ENCODE results near the gene CPN2.

The CPN2 gene

GRCh38 chr3:194381460-194381875, 30.3 kb upstream of the CPN2 start:
- DNase-seq (ENCODE audit: low spot score), result no peak

GRCh38 chr3:194380326-194380725, 29.2 kb upstream of the CPN2 start:
- no peak for DNase-seq (ENCODE audit: low spot score)

DNA sequence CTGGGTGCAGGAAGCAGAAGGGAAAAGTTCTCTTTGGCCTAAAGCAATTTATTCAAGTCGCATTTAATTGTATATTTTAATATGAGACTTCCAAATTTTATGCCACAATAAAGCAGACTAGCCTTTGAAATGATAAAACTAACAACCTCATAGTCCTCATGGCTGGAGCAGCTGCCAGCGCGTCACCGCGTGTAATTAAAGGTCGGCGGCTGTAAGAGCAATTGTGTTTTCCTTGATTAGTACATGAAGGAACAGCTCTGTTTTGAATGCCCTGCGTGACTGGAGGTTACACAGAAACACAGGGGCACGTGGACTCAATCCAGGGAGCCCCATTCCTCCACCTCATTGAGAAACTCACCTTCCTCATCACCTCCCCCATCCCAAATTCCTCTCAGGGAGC, 28.5 kb upstream of the CPN2 start:
- DNase-seq (ENCODE audit: low spot score), result no peak

DNA sequence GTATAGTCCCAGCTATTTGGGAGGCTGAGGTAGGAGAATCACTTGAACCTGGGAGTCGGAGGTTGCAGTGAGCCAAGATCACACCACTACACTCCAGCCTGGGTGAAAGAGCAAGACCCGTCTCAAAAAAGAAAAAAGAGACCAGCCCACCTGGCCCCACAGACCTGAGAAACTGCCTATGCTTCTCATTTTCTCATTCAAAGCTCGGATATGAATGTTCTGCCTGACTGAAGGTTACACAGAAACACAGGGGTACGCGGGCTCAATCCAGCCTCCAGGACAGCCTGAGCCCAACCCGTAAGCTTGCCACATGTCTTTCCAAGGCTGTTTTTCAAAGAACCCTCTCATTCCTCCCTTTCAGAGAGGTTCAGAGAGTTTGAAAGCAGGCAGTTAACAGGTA, 28.1 kb upstream of the CPN2 start:
- DNase-seq (ENCODE audit: low spot score), result no peak

DNA sequence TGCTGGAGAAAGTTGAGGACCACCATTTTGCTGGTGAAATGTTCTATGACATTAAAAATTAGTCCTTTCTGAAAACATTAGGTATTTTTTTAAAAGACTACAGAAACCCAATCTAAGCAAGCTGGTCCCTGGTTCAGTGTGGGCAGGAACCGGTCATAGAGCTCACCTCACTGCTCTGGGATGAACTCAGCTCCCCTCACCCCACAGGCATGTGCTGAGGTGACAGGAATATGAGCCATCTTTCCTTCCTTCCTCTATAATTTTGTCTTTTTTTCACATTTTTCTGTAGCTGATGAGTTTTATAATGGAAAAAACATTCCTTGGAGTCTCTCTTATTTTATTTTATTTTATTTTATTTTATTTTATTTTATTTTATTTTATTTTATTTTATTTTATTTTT, 26.6 kb upstream of the CPN2 start:
- DNase-seq (ENCODE audit: low spot score), result no peak

GRCh38 chr3:194376241-194376560, 25.1 kb upstream of the CPN2 start:
- DNase-seq (ENCODE audit: low spot score), result no peak

DNA sequence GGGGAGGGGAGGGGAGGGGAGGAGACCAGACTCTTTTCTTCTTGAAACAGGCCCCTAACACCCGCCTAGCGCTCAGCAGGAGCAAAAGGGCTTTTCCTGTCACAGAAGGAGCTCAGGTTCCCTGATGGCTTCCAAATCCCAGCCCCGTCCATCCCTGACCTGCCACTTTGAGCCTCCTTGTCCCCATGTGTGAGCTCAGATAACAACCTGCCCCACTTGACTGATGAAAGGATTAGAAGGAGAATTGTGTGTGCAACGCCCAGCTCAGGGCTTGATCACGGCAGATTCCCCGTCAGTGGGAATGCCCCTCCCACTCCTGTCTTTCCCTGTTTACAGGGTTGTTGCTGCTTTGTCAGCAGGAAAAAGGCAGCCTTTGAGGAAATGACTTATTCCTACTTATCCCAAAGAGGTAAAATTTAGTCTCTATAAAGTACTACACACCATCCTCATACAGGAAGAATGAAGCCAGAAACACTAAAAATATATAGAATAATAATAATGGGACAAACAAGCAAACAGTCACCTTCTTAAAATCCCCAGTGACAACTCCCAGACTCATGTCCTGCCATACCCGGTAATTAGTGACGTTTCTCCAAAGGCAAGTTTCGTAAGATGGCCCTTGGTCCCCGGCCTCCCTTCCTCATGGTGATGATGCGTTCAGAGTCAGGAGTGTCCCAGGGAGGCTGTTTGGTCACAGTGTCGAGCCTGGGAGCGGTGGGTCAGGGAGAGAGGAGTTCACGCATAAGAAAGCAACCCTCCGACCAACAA, 24.5 kb upstream of the CPN2 start:
- no peak for DNase-seq (ENCODE audit: low spot score)

DNA sequence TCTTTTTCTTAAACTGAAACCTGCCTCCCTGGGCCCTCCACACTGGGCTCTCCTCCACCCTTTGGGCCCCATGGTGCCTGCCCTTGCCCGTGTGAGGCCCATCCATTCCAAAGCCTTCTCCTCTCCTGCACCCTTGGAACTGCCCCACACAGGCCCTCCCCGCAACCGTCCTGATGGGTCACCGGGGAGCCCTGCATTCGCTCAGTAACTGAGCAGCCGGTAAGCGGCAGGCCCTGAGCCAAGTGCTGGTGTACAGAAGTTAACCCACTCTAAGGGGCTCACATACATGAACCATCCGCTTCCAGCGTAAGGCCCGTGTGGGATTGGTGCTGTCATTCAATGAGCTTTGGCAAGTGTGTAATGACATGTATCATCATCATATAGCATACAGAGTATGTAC, 23.8 kb upstream of the CPN2 start:
- no peak for DNase-seq (ENCODE audit: low spot score)

DNA sequence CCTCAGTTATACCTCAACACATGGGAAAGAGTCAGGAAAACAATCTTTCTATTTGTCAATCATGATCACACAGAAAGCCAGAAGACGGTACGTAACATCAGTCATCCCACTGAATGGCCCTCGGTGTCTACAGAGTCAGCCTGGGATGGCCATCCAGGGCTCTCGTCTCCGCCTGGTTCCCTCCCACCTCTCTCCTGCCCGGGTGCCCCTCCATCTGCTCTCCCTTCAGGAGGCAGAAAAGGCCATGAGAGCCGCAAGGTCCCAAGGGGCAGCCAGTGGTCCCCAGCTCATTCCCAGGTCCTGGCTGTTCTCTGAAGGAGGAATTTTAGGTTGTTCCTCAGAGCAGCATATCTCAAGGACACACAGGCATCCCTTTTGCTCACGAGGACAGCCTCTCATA, 22.8 kb upstream of the CPN2 start:
- DNase-seq (ENCODE audit: low spot score), result no peak

GRCh38 chr3:194373028-194373427, 21.9 kb upstream of the CPN2 start:
- DNase-seq (ENCODE audit: low spot score), result no peak

- DNase-seq (ENCODE audit: low spot score), result no peak
Measured at GRCh38 chr3:194370753-194371152, 19.6 kb upstream of the CPN2 start.

DNA sequence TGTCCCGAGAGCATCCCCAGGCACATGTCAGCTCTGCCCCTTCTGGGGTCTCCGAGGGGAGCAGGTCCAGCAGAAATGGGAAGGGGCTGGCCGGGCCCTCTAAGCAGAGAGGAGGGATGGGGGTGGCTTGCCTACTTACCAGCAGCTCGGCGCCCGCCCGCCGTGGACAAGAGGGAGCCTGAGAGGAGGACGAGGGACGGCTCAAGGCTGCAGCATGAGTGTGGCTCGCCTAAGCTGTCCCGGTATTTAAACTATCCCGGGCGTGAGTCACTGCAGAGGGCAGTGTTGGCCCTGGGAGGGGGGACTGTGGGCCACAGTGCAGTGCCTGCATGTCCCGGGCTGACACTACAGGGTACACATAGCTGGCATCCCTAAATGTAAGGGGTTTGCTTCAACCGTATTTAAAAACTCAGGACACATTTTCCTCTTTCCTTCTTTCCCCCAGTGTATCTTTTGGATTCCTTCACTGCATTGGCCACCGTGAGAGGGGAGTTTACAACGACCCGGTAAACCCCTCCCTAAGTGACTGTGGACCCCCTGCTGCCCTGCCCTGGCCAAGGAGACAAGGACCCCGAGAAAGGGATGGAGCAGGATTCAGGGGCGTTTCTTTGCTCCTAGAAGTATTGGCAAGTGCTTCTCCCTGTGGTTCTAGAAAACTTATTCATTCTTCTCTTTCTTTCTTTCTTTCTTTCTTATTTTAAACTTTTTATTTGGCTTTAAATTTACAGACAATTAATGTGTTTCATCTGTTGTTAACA, 18.6 kb upstream of the CPN2 start, which contains the start of gene LRRC15:
LRRC15 (minus strand) TSS at position 222 of the 758 bp plus-strand sequence. CDS start 8,700 bp downstream, outside the sequence.
- DNase-seq (ENCODE audit: low spot score), result no peak

- no peak for DNase-seq (ENCODE audit: low spot score)
Measured at GRCh38 chr3:194368918-194369317, 17.8 kb upstream of the CPN2 start.

DNA sequence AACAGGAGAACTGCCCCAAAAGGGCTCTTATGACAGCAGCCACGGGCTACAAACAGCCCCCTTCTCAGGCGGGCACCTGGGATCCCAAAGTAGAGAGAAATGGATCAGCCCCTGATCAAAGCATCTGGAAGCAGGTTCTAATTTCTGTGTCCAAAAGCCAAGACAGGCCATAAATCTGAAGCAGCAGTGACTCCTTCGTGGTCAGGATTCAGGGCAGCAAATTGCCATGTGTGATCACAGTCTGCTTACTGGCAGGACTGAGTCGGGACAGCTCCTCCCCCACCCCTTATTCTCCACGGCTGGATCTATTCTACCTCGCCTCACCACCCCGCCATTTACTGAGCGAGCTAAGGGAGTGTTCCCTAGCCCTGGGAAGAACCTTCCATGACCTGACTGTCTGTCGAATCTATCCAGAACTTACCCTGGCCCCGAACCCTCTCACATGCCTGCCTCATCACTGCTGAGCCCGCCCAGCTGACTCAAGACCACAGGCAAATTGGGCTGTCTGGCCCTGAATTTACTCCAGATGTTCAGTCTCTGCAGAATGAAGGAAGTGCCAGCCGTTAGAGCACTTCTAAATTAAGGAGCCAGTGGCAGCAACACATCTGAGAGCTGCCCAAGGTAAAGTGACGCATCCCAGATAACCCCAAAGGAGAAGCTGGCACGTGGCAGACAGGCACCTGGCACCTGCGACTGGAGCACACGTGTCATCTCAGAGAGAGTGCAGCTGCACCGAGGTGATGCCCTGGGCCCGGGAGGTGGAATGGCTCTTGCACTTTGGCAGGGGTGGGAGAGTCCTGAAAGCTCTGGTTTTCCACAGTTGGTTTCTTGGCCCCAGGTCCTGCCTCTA, 17.1 kb upstream of the CPN2 start:
- no peak for DNase-seq (ENCODE audit: low spot score)

DNA sequence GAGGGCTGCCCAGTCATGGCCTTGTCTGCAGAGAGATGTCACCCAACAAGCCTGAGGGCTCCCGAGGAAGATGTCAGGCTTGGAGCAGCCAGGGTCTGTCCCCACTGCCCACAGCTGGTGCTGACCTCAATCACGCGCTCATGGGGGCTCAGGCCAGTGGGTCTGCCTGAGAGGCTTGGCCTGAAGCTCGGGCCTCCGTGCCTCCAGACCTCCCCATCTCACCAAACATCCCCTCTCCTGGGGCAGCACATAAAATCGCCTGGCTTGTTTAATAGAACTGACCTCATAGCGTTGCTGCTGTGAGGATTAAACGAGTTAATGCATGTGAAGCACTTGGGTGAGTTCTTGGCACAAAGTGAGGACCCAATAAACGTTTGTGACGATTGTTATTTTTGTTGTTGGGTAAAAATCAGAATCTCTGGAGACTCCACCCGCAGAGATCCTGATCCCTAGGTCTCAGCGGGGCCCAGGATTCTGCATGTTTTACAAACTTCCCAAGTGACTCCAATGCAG, 14.9 kb upstream of the CPN2 start:
- DNase-seq (ENCODE audit: low spot score), result no peak

GRCh38 chr3:194365526-194365925, 14.4 kb upstream of the CPN2 start:
- DNase-seq (ENCODE audit: low spot score), result no peak

DNA sequence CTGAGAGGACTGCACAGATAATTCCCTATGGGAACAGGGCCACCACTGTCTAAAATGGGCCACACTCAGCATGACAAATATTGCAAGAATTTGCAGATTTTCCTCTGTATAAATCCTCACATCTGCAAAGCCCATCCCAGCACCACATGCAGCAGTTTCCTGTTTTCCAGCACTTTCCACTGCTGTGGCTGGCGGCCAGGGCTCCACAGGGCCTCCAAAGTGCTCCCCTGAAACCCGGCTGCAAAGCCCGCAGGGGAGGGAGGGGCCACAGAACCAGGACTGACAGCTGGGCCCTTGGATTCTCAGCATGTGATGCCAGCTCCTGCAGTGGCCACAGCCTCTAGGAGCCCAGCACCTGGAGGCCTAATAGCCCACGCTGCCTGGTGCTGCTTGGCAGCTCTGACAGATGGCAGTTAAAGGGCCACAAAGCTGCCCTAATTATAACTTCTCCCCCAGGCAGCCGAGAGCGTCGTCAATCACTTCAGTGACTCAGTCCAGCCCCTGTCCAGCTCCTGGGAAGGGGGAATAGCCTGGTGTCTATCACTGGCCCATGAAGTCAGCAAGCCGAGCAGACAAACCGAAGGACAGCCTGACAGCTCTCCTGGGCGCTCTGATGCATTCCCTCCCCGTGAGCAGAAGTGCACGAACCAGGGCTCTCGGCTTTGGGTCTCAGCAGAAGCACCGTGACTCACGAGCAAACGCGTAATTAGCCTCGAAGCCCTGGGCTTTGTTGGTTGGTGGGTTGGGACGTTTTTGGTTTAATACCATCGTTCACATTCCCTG, 13.7 kb upstream of the CPN2 start:
- no peak for DNase-seq (ENCODE audit: low spot score)

DNA sequence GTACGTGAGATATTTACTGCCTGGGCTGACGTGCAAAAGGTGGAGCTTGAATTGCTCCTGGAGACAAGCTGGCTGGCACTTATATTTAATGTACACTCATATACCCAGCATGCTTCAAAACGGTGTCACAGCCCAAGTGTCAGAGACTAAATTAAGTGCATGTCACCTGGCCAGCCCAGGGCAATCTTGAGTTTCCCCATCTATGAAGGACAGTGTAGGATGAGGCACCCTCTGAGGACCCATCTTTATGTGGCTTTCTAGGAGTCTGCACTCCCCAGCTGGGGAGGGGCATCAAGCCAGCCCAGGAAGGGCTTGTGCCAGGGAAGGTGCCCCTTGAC, 13.2 kb upstream of the CPN2 start:
- no peak for DNase-seq (ENCODE audit: low spot score)

GRCh38 chr3:194360568-194360967, 9.4 kb upstream of the CPN2 start:
- no peak for DNase-seq (ENCODE audit: low spot score)

DNA sequence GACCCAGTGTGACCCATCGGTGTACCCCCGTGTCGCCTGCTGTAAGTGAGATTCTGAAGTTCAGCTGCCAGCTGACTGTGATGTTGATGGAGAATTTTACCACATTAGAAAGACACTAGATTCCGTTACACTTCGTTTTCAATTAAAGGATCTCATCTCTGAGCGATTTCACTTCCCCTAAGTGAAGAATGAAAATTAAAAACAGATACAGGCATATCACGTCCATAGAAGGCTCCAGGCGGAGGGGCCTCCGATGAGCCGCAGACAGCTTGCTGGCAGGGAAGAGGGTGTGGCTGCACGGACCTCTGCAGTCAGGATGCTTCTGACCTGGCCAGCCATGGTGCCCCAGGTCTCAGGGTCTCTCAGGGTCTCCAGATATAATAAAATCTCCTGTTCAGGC, 6.6 kb upstream of the CPN2 start:
- no peak for DNase-seq (ENCODE audit: low spot score)

- DNase-seq (ENCODE audit: low spot score), result no peak
Measured at GRCh38 chr3:194355379-194355778, 4.3 kb upstream of the CPN2 start.

DNA sequence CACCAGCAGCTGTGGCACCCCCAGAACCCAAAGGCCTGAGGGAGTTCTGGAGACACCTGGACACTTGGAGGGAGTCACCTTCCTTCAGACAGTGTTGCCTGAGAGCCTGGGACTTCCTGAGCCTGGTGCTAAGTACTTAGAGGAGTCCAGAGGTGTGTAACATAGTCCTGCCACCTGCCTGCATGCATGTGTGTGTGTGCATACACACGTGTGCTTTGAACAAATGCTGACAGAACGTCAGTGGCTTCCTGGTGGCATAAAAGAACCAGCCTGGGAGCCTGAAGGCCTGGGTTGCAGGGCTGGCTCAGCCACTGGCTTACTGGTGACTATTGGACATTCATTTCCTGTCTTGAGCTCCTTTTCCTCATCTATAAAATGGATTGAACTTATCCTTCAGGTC, 3.2 kb upstream of the CPN2 start:
- DNase-seq (ENCODE audit: low spot score), result no peak

Measured in hematopoietic multipotent progenitor cell treated with erythropoietin and hydrocortisone succinate and interleukin-3 and kit ligand, for 15 days (in vitro differentiated cells).